ENCODE data around the gene L2HGDH. TPM values are rescaled to one million over a fixed set of nuclear protein-coding genes. Genes with fewer than 3 reads are reported as not detected.

Gene L2HGDH
- total and polyA plus RNA-seq, 10 of the 15 experiments (the other 5 are each of a cell fraction or from before 2014, with no cell fraction given) = 2.6 to 18.3 (median 13.5) TPM

- TF ChIP-seq JUNB (IDR thresholded peaks at IDR 0.05) (no peak), NRF1 (conservative IDR thresholded peaks at IDR 0.05; ENCODE audit: low read depth, low read length) (no peak), NR2F1 (conservative IDR thresholded peaks at IDR 0.05) (no peak), CBX5 (IDR thresholded peaks at IDR 0.05; ENCODE audit: low read depth) (no peak), YY1 (IDR thresholded peaks at IDR 0.05; ENCODE audit: low read depth, low read length) (no peak), SKIL (IDR thresholded peaks at IDR 0.05; ENCODE audit: low read depth, poor library complexity, severe bottlenecking) (no peak), HDAC2 (IDR thresholded peaks at IDR 0.05) (no peak), MAX (IDR thresholded peaks at IDR 0.05; ENCODE audit: low read depth, low read length) (no peak), IRF4 (IDR thresholded peaks at IDR 0.05; ENCODE audit: low read depth, low read length) (no peak)
These were observed 42.5 kb upstream of the L2HGDH start (continued) for GRCh38 chr14:50354527-50354926.

GRCh38 chr14:50353126-50353525 lies 41.1 kb upstream of the L2HGDH start:
- POLR2A ChIA-PET = no interaction called here
- DNase-seq (ENCODE audit: low read depth, low spot score) (no peak), ATAC-seq (no peak), FAIRE-seq (no peak)
- CTCF ChIA-PET = interaction anchor here (0.6 to 1.3 kb wide), 3 partner anchors 9 to 22 kb away, joined by 3 read pairs; no protein-coding TSS in a partner anchor
- Histone ChIP-seq H2AFZ (ENCODE audit: control insufficient read depth, low read depth, low read length) (no peak overlapping the region), H3K9ac (ENCODE audit: control insufficient read depth, insufficient read depth, low read length) (no peak overlapping the region), H3K27me3 (replicated peaks in 1 of 2; ENCODE audit: control insufficient read depth in 2 of 2, insufficient read depth in 2 of 2, low read length in 1 of 2) (no peaks in the 10 kb centered on the region), H3K4me2 (ENCODE audit: control insufficient read depth, insufficient read depth) (no peak overlapping the region), H3K4me3 (no peak overlapping the region), H4K20me1 (ENCODE audit: control insufficient read depth, insufficient read depth) (no peaks in the 10 kb centered on the region), H3K27ac (ENCODE audit: control insufficient read depth, insufficient read depth) (no peak overlapping the region), H3K36me3 (ENCODE audit: control insufficient read depth in 2 of 2, insufficient read depth in 2 of 2, low read length in 1 of 2) (peaks cover 0 to 4% of the 10 kb centered on the region in 2 experiments; a peak in 3 of 4 replicates), H3K9me3 (replicated peaks; ENCODE audit: control insufficient read depth, insufficient read depth, low read length) (no peaks in the 10 kb centered on the region), H3K79me2 (ENCODE audit: control insufficient read depth, insufficient read depth, low read length) (no peaks in the 10 kb centered on the region), H3K4me1 (ENCODE audit: control insufficient read depth, insufficient read depth, low read length) (no peaks in the 10 kb centered on the region)
- RAD21 ChIA-PET (ENCODE audit: unreplicated experiment) = no interaction called here
- BruUV-seq (replicated peaks) = no TSS peak
- SMC1A ChIA-PET (ENCODE audit: uncharacterized antibody, unreplicated experiment) = interaction anchor here (1.4 kb wide), 1 partner anchor 10 kb away, joined by 5 read pairs; no protein-coding TSS in a partner anchor
- intact Hi-C loops (cut with micrococcal nuclease; ENCODE audit: unreplicated experiment) = no loop called here
- WGBS (ENCODE audit: insufficient coverage, insufficient replicate concordance, low lambda C conversion rate, missing lambda C conversion rate) = 85% methylated on average over 4 of the region's 4 CpGs
- in situ Hi-C loops (cut with MboI) = no loop called here
- TF ChIP-seq ZBTB4 (CRISPR knock-in tag; IDR thresholded peaks at IDR 0.05) (no peak), FOS (IDR thresholded peaks at IDR 0.05; ENCODE audit: borderline replicate concordance, extremely low read depth, insufficient read length) (no peak), POLR2AphosphoS2 (IDR thresholded peaks at IDR 0.05; ENCODE audit: low read depth, low read length) (no peak), CHD2 (IDR thresholded peaks at IDR 0.05; ENCODE audit: borderline replicate concordance, low read depth, low read length) (no peak), PAX5 (IDR thresholded peaks at IDR 0.05; ENCODE audit: borderline replicate concordance, low read depth, low read length) (no peak), ATF3 (IDR thresholded peaks at IDR 0.05; ENCODE audit: borderline replicate concordance, extremely low read depth, low read depth, low read length) (no peak), STAT3 (IDR thresholded peaks at IDR 0.05; ENCODE audit: low read depth, low read length) (no peak), PAX8 (IDR thresholded peaks at IDR 0.05) (no peak), TARDBP (IDR thresholded peaks at IDR 0.05; ENCODE audit: borderline replicate concordance) (no peak), TCF12 (IDR thresholded peaks at IDR 0.05; ENCODE audit: low read depth, low read length) (no peak), RUNX3 (IDR thresholded peaks at IDR 0.05; ENCODE audit: low read length) (no peak), BACH1 (IDR thresholded peaks at IDR 0.05; ENCODE audit: borderline replicate concordance) (no peak)
